ENCODE results near the gene NKX1-1.
"Not testable (repeated sequence)": the region's sequence is repeated elsewhere in the genome, so short reads cannot be mapped to it uniquely, and the experiment has no call there.

DNA sequence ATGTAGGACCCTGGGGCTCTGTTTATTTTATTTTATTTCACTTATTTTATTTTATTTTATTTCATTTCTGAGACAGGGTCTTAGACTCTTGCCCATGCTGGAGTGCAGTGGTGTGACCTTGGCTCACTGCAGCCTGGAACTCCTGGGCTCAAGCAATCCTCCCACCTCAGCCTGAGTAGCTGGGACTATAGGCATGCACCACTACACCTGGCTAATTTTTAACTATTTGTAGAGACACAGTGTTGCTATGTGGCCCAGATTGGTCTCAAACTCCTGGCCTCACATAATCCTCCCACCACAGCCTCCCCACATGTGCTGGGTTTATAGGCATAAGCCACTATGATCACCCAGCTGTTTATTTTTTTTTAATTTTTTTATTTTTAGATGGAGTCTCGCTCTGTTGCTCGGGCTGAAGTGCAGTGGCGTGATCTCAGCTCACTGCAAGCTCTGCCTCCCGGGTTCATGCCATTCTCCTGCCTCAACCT, 37.5 kb upstream of the NKX1-1 start:
- not testable (repeated sequence) for TF ChIP-seq CTCF (IDR thresholded peaks at IDR 0.05); POLR2AphosphoS5 (IDR thresholded peaks at IDR 0.05; ENCODE audit: low read depth, low read length); SIN3A (IDR thresholded peaks at IDR 0.05; ENCODE audit: borderline replicate concordance, insufficient read depth, low read depth, low read length); REST (IDR thresholded peaks at IDR 0.05; ENCODE audit: insufficient read depth in 1 of 2, low read depth in 2 of 2, low read length in 1 of 2)
